HT-29 (cell line): Measurements from ENCODE around the gene ARHGAP42. TPM values are rescaled to one million over a fixed set of nuclear protein-coding genes. Genes with fewer than 3 reads are reported as not detected.

ENCODE experiments used
- DNase-seq: peaks from one replicate; pipeline ENCODE4 v3.0.0-alpha.2; 2015; ENCODE audit warnings: low spot score
- total RNA-seq: library from RNA; depleted of rRNA; stranded (reverse); fragments of >200 nt; shearing (Covaris generic); gene quantifications from 2 replicates; pipeline ENCODE4 v1.2.3, GENCODE V29; 2014

Gene ARHGAP42
- total RNA-seq, 1 experiment from 2014 or later: 4.8 TPM

- no peak for DNase-seq
Measured at GRCh38 chr11:100831929-100832494, 144.9 kb downstream of the ARHGAP42 start.

DNA sequence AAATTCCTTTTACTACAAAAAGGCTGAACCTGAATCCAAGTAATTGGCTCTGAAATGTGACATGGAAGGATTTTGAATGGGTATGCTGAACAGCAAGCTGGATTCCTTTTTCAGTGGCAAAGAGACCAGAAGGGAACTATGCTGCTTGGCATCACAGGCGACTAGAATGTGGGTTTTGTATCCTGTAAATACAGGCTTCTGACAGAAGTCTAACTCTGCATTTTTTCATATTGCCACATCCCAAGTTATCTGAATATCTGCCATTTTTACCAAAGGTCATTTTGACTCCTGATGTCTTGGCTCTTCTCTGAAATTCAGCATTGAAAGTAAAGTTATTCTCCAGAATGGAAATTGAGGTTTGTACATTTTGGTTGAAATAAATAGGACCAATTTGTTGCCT lies 145.7 kb downstream of the ARHGAP42 start:
- no peak for DNase-seq

- DNase-seq: no peak
Measured at GRCh38 chr11:100833276-100833675, 146.2 kb downstream of the ARHGAP42 start.

DNA sequence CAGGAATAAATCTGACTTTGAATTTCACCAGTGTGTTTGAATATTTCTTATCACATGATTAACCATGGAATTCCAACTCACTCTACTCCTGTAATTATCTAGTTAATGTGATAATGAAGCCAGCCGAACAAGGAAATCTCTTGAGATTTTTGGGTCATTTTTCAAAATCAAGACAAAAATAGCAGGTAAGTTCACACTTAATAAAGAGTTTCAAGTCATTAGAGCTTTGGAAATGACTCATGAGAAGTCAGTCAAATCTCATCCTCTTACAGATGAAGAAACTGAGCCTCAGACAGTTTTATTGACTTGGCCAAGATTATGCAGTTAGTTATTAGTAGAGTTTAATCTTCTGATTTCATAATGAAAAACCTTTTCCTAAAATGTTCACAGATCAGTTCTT lies 148.8 kb downstream of the ARHGAP42 start:
- DNase-seq: no peak

GRCh38 chr11:100837311-100837710 lies 150.2 kb downstream of the ARHGAP42 start:
- DNase-seq: no peak

DNA sequence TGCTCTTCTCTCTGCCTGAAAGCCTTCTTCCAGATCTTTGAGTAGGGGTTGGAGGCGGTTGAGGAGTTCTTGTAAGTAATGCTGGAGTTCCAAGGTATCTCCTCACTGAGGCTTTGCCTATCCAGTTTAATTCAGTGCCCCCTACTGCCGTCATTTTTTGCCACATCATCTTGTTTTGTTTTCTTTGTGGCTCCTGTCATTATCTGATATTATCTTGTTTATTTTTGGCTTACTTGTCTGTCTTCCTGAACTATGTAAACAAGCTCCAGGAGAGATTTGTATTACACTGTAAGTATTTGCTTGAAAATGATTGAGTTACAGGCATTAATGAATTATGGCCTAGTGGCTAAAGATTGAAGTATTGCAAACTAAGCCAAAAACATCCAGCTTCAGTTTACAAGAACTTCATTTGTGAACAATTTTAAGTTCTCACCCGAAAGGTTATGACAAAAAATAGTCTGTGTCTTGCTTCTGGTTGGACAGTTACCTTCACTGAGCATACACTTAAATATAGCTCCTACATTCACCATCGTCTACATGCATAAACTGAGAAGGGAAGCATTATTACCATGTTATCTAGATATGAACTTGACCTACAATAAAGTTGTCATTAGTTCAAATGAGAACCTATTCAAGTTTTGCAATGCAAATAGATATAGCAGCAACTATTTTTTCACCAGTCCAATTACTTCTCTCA lies 154.8 kb downstream of the ARHGAP42 start:
- no peak for DNase-seq

DNA sequence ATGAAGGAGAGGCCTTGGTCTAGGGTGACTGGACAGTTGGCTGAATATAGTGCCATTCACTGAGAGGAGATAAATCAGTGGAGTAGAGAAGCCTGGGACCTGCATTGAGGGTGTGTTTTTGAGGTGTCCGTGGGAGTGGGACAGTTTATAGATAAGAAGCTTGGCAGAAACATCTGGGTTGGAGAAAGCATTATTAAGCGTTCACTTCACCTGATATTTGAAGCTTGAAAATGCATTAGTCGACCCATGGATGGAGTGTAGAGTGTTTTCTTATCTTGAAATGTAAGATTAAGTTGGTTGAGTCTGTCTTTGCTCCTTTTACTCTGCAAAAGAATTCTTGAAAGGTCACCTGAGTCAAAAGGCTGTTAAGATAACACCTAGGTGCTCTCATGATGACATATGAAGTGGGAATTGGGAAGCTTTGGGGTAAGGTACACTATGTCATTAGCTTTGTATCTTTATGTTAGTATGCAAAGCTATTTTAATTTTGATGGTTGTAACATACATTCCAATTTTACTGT lies 160.7 kb downstream of the ARHGAP42 start:
- no peak for DNase-seq

GRCh38 chr11:100849009-100849900 lies 162.2 kb downstream of the ARHGAP42 start:
- DNase-seq: no peak

DNA sequence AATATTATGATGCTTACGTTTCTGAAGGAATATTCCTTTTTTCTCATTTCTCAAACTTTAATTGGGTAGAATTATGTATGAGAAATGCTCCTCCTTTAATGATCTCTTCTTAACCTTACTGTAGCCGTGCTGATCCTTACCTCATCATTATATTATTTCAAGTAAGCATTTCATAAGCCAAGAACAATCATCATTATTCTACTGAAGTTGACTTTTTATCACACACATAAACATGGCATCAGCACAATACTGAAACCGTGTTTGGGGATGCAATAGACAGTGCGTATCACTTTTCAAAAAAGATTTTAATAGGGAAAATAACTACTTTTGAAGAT lies 162.8 kb downstream of the ARHGAP42 start:
- no peak for DNase-seq

DNA sequence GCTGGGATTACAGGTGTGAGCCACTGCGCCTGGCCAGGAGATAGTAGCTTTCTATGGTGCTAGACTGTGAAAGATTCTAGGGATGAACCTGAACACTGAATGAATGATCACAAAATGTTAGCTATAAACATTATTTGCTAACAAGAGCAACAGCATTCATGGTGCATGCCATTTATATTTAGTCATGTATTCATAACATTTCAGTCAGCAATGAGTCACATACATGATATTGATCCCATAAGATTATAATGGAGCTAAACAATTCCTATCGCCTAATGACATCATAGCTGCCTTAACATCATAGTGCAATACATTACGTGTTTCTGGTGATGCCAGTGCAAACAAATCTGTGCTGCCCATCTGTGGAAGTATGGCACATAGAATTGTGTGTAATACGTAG lies 164.1 kb downstream of the ARHGAP42 start:
- no peak for DNase-seq

DNA sequence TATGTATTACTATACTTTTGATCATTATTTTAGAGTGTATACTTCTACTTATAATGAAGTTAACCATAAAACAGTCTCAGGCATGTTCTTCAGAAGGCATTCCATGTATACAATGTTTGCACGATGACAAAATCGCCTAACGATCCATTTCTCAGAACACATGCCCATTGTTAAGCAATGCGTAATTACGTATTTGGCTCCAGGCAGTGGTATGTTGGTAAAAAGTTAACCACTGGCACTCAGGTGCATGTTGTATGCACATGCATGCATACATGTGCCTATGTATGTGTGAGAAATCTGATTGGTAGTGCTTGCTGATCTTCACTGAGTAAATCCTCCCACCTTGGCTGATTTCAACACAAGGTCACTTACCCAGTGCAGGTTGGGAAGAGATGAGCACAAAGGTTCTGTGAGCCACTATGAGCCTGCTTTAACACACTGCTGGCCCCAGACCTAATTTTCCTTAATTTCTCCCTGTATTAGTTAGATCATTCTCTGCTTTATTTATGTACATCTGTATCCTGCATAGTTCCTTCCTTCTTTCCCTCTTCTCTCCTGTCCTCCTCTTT lies 164.6 kb downstream of the ARHGAP42 start:
- no peak for DNase-seq

DNA sequence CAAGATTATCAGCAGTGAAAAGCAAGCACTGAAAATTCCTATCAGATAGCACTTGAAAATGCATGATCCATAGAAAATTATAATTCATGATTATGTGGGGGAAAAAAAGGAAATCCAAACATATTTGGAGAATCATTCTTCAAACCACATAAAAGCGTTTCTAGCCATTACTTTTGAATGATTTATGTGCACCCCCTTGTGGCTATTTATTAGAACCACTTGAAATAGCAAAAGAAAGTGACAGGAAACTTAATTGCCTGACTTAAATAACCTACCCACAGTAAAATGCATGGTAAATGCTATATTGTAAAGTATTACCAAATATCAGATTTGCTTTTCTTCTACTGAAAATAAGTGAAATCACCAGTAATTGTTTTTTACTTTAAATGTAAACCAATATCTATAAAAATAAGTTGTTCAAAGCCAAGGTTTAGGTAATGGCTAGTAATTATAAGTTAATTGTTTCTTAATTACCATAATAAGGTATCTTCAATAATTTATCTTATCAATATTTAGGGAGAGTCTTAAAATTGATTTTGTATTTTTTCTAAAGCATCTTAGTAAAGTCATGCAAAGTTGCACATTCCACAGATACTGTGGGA lies 168.5 kb downstream of the ARHGAP42 start:
- peak; percentile 82 for DNase-seq

DNA sequence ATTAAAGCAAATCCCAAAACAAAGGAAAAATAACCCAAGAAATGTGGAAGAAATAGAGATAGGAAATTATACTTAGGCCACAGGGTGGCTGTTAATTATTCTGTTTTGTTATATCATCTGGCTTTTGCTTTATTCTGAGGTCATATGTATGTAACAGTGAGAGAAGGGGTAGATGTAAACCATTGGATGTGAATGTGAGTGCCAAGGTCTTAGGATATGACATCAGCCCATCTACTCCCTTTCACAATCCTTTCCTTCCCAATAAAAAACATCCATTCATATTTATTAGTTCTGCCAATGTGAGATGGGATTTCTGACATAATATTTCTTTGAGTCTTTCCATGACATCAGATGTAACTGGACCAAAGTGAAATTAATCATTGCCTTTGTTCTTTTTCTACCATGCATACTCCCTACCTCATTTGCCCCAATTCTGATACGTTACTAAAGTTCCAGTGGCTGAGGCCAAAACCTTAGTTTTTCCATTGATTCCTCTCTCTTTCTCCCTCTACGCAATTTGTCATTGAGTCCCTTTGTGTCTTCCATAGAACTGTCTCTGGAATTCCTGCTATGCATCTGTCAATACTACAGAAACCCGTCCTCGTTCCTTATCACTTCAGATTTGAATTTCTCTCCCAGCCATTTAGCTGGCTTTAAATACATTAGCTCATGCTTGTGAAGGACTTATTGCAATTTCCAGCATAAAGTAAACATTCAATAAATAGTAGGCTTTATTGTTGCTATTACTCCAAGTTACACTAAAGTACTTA lies 170.3 kb downstream of the ARHGAP42 start:
- no peak for DNase-seq

DNA sequence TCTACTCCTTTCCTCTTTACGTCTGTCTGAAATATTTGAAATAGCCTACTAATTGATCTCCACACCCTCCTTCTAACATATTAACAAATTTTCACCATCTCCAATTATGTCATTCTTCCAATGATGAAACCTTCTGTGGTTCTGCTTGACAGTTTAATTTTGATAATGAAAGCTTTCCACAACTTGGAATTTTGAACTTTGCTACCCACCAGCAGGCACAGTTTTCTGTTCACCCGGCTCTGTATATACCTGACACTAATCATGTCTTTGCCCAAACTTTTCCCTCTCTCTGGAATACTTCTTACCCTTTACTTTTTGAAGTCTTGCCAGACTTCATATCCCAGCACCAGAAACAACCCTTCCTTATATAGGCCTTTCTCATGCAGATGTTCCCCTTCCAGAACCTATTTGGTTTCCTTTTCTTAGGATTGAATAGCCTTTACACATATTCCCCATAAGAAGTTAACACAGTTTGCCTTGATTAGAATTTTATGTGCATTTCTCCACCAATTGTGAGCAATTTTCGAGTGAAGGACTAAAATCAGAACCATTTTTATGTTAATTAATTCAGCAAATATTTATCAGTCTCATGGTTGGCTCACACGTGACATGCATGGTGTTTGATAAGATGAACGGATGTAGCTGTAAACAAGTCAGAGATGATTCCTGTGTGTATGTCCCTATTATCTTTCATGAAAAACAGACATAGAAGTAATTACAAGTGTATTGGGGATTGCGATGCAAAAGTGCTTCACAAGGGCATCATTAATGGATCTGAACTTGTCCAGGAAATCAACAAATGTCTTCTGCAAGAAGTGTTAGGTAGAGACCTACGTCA lies 173.4 kb downstream of the ARHGAP42 start:
- DNase-seq: no peak

DNA sequence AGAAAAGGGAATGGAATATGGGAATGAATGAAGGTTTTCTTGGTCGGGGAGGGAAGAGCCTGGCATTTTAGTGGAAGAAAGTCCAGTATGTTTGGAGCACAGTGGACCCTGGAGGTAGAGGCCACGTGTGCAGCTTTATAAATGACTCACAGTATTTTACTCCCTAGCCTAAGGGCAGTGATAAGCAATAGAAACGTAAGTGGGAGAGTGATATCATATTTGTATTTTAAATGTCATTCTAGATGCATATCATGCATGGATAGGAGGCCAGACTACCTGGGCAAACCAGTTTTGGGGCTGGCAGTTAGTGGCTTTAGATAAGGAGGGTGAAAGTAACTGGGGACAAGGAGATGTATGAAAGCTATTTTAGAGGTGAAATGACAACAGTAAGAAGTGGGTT lies 174.1 kb downstream of the ARHGAP42 start:
- peak; percentile 48 for DNase-seq

DNA sequence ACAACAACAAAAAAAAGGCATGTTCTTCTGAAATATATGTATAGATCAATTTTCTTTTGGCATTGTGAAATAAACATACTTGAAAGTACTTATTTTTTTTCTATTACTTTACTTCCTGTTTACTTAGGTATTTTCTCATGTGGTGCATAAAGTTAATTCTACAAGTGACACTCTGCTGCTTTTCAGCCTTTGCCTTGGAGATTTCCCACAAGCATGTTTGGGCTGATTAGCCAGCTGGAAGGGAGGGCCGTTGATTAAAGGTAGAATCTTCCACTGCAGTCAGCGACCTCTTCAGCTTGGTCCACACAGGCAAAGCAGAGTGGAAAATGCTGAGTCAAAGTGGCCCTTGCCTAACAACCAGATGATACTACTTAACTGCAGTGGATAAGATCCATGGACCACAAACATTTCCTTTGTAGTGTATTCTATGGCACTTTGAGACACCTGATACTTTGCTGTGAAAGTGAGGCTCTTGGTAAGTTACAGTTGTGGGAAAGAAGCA lies 176.0 kb downstream of the ARHGAP42 start:
- DNase-seq: no peak

- no peak for DNase-seq
Measured at GRCh38 chr11:100865443-100866065, 178.5 kb downstream of the ARHGAP42 start.

GRCh38 chr11:100866453-100866852 lies 179.4 kb downstream of the ARHGAP42 start:
- no peak for DNase-seq

- no peak for DNase-seq
Measured at GRCh38 chr11:100867606-100868005, 180.5 kb downstream of the ARHGAP42 start.
